Measurements from ENCODE around the gene DLEC1. TPM values are rescaled to one million over a fixed set of nuclear protein-coding genes. Genes with fewer than 3 reads are reported as not detected.

DLEC1 gene
- total RNA-seq, 4 donors from 2014 or later, result 0.08 to 2.9 (median 0.57) TPM

DNA sequence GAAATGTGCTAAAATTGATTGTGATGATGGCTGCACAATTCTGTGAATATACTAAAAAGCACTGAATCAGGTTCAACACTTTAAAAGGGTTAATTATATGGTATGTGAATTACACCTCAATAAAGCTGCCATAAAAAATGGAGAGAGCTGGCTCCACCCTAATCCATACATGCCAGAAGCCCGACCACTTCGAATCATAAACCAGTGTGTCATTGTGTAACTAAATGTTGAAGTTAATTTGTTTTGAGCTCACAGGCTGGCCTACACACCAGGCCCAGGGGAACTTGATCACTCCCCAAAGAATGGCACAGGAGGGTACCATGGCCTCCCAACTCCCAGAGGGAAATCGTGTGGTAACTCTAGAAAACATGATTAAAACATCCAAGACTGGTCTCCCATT lies 23.5 kb upstream of the DLEC1 start:
- intact Hi-C loops (cut with DNase I; ENCODE audit: low total_unique reads), result no loop called here
- WGBS, 2 donors, result 53 to 67% methylated on average over 3 of the region's 3 CpGs

DNA sequence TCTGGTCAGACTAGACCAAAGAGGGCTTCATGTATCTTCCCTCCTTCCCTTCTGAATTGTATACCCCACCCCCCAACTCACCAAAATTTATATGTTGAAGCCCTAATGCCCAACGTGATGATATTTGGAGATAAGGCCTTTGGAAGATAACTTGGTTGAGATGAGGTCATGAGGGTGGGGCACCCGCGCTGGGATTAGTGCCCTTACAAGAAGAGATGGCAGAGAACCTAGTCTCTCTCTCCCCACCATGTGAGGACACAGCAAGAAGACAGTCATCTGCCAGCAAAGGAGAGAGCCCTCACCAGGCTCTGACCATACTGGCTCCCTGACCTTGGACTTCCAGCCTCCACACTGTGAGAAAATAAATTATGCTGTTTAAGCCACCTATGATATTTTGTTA lies 23.0 kb upstream of the DLEC1 start:
- no peak overlapping the region for H3K4me3 ChIP-seq (ENCODE audit: low read depth, poor library complexity, severe bottlenecking)
- intact Hi-C loops (cut with DNase I; ENCODE audit: low total_unique reads), result no loop called here
- no peak for DNase-seq (ENCODE audit: low spot score in 2 of 2)
- TF ChIP-seq, protein P1, sequence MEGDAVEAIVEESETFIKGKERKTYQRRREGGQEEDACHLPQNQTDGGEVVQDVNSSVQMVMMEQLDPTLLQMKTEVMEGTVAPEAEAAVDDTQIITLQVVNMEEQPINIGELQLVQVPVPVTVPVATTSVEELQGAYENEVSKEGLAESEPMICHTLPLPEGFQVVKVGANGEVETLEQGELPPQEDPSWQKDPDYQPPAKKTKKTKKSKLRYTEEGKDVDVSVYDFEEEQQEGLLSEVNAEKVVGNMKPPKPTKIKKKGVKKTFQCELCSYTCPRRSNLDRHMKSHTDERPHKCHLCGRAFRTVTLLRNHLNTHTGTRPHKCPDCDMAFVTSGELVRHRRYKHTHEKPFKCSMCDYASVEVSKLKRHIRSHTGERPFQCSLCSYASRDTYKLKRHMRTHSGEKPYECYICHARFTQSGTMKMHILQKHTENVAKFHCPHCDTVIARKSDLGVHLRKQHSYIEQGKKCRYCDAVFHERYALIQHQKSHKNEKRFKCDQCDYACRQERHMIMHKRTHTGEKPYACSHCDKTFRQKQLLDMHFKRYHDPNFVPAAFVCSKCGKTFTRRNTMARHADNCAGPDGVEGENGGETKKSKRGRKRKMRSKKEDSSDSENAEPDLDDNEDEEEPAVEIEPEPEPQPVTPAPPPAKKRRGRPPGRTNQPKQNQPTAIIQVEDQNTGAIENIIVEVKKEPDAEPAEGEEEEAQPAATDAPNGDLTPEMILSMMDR (IDR thresholded peaks at IDR 0.05), result no peak
- no peak for TF ChIP-seq POLR2A (IDR thresholded peaks at IDR 0.05)
- 87 to 88% methylated on average over 3 of the region's 3 CpGs for WGBS, 2 donors

More for the DNA sequence above, 23.5 kb upstream of the DLEC1 start:
- DNase-seq (ENCODE audit: low spot score in 2 of 2), result no peak
- no peak overlapping the region for H3K4me3 ChIP-seq (ENCODE audit: low read depth, poor library complexity, severe bottlenecking)
- TF ChIP-seq POLR2A (IDR thresholded peaks at IDR 0.05), result no peak
- TF ChIP-seq, protein P1 (IDR thresholded peaks at IDR 0.05), result no peak

DNA sequence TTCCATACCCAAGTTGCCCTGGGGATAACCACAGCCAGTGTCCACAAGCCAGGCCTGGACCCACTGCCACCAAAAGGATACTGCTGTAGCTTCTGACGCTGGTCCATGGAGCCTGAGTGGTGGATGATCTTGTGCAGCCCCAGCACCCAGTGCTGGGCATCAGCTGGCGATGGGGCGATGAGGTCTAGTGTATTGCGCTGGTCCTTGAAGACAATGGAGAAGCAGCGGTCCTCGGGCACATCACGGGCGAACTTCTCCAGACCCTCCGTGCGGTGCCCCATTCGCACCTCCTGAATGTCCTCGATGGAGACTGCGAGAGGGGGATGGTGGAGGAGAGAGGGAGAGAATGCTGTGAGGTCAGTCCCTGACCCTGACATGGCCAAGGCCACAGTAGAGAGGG lies 22.6 kb upstream of the DLEC1 start:
- 96 to 99% methylated on average over 13 of the region's 13 CpGs for WGBS, 2 donors
- intact Hi-C loops (cut with DNase I; ENCODE audit: low total_unique reads), result no loop called here
- DNase-seq (ENCODE audit: low spot score in 2 of 2), result no peak

DNA sequence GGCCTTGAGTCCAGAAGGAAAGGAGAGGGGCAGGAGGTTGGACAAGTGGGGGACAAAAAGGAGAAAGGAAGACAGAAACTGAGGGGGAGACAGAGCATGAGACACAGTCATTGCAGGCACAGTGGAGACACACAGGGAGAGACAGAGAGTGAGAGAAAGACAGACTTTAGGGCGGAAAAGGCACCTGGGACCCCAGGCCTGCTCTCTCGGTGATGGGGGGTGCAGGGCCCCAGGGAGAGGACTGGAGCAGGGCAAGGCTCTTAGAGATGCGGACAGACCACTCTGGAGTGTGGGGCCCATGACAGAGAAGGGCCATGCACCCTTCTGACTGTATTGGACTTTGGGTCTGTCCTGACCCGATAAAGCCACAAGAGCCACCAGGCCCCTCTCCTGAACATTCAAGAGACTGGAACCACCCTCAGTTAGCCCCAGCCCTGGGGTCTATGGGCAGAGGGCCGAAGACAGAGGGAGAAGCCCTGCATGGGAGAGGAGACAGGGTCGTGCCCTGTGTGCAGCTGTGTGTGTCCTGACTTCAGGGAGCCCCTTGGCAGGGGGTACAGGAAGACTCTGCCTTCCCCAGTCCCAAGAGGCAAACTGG lies 22.1 kb upstream of the DLEC1 start:
- WGBS, 2 donors, result 66 to 73% methylated on average over 4 to 6 of the region's 6 CpGs
- no peak for TF ChIP-seq POLR2A (IDR thresholded peaks at IDR 0.05)
- TF ChIP-seq, protein P1 (IDR thresholded peaks at IDR 0.05), result no peak

More for the DNA sequence above, 22.6 kb upstream of the DLEC1 start:
- no peak overlapping the region for H3K4me3 ChIP-seq (ENCODE audit: low read depth, poor library complexity, severe bottlenecking)
- no peak for TF ChIP-seq POLR2A (IDR thresholded peaks at IDR 0.05)
- TF ChIP-seq, protein P1 (IDR thresholded peaks at IDR 0.05), result no peak

DNA sequence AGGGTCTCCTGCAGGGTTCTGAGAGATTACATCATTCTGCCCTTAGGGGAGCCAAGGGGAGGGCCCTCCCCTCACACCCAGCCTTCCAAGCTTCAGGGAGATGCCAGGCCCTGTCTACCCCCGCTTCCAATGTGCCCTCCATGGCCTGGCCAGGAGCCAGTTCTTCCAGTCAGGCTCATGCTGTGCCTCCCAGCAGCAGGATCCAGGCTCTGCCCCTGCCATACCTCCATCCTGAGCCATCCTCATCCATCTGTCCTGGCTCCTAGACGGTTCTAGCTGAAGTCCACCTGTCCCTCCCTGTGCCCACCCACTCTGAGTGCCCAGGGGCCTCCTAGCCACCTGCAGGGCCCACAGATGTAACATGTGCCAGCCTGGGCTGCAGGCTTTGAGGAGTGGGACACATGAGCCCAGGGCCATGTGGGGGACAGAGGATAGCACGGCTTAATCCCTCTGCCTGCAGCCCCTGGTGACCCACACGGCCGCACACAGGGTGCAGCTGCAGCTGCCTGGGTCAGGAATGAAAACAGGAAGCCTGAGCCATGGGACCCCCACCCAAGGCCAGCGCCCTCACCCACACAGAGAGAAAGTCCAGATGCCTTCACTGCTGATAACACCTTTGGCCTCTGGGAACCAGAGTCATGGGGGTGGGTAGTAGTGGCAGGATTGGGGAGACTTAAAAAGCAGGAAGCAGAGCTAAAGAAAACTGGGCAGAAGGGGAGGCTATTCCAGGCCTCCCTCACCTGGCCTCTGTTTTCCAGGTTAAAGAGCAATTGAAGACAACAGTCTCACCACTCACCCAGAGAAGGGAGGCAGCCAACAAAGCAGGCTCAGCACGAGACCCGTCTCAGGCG lies 21.3 kb upstream of the DLEC1 start:
- TF ChIP-seq POLR2A (IDR thresholded peaks at IDR 0.05), result no peak
- TF ChIP-seq, protein P1 (IDR thresholded peaks at IDR 0.05), result no peak
- H3K4me3 ChIP-seq (ENCODE audit: low read depth, poor library complexity, severe bottlenecking), result no peak overlapping the region
- WGBS, 2 donors, result 82 to 86% methylated on average over 9 of the region's 9 CpGs
- intact Hi-C loops (cut with DNase I; ENCODE audit: low total_unique reads), result no loop called here
- DNase-seq (ENCODE audit: low spot score in 2 of 2), result no peak

More for the DNA sequence above, 22.1 kb upstream of the DLEC1 start:
- H3K4me3 ChIP-seq (ENCODE audit: low read depth, poor library complexity, severe bottlenecking), result no peak overlapping the region
- intact Hi-C loops (cut with DNase I; ENCODE audit: low total_unique reads), result no loop called here
- no peak for DNase-seq (ENCODE audit: low spot score in 2 of 2)

All from lower leg skin (tissue), 4 donors.